PC-9 (cell line): ENCODE results near the gene BRAP. TPM values are rescaled to one million over a fixed set of nuclear protein-coding genes. Genes with fewer than 3 reads are reported as not detected.
A peak's percentile ranks its signal among the peaks of the same experiment; 100 is the strongest.

Source experiments
- BruUV-seq: library from RNA; stranded (reverse); fragments of 400-500 nt; replicated peaks from 2 replicates; lab custom pipeline; 2021; lab: Mats Ljungman, UMichigan
- CTCF ChIA-PET: fragments of 300-600 bp; sonication (Branson Sonifier 250); formaldehyde crosslinking; loops from one replicate; lab custom pipeline; 2022; ENCODE audit warnings: antibody characterized with exemption; lab: Charles Lee
- POLR2A ChIA-PET: fragments of 300-600 bp; sonication (Branson Sonifier 250); formaldehyde crosslinking; loops from one replicate; lab custom pipeline; 2022; ENCODE audit warnings: antibody characterized with exemption; ENCODE audit not compliant: unreplicated experiment; lab: Charles Lee
- DNase-seq, 2 experiments: peaks; one replicate each; pipeline versions ENCODE4 v3.0.0 to v3.0.0-alpha.2; 2015 to 2022; ENCODE audit warnings: mixed read lengths in 1 of 2
- H2AFZ ChIP-seq: fragments of 200-600 bp; sonication (generic); 2 replicates; pipeline ENCODE4 v1.8.1; 2017; ENCODE audit warnings: antibody characterized with exemption
- H3F3A ChIP-seq: fragments of 200-600 bp; sonication (generic); 2 replicates; pipeline ENCODE4 v1.8.1; 2017; ENCODE audit warnings: antibody characterized with exemption, mild to moderate bottlenecking, low read depth; ENCODE audit not compliant: insufficient read depth
- H3K27ac ChIP-seq: fragments of 200-600 bp; sonication (generic); 2 replicates; pipeline ENCODE4 v1.6.1; 2016; ENCODE audit warnings: mixed run types
- H3K27me3 ChIP-seq: fragments of 200-600 bp; sonication (generic); 2 replicates; pipeline ENCODE4 v1.6.1; 2016; ENCODE audit warnings: low read depth, mixed run types; ENCODE audit not compliant: insufficient read depth
- H3K36me3 ChIP-seq: fragments of 200-600 bp; sonication (generic); 2 replicates; pipeline ENCODE4 v1.6.1; 2016; ENCODE audit warnings: low read depth, mixed run types
- H3K4me1 ChIP-seq: fragments of 200-600 bp; sonication (generic); replicated peaks from 2 replicates; pipeline ENCODE4 v1.6.1; 2016; ENCODE audit warnings: mixed run types; ENCODE audit not compliant: insufficient read depth
- H3K4me2 ChIP-seq: fragments of 200-600 bp; sonication (generic); 2 replicates; pipeline ENCODE4 v1.6.1; 2017; ENCODE audit warnings: mixed run types
- H3K4me3 ChIP-seq: fragments of 200-600 bp; sonication (generic); 2 replicates; pipeline ENCODE4 v1.6.1; 2016; ENCODE audit warnings: mixed run types
- H3K79me2 ChIP-seq: fragments of 200-600 bp; sonication (generic); 2 replicates; pipeline ENCODE4 v1.6.1; 2017; ENCODE audit warnings: low read depth, mixed run types
- H3K9me2 ChIP-seq: fragments of 200-600 bp; sonication (generic); 2 replicates; pipeline ENCODE4 v1.8.1; 2017; ENCODE audit warnings: mild to moderate bottlenecking; ENCODE audit not compliant: insufficient read depth
- H3K9me3 ChIP-seq: fragments of 200-600 bp; sonication (generic); 2 replicates; pipeline ENCODE4 v1.8.1; 2016; ENCODE audit warnings: low read depth; ENCODE audit not compliant: insufficient read depth
- H4K20me1 ChIP-seq: fragments of 200-600 bp; sonication (generic); 2 replicates; pipeline ENCODE4 v1.8.1; 2017; ENCODE audit not compliant: insufficient read depth
- CTCF ChIP-seq: fragments of 200-600 bp; sonication (generic); conservative IDR thresholded peaks from 2 replicates; pipeline ENCODE4 v1.6.1; 2017; ENCODE audit warnings: mixed run types, antibody characterized with exemption, mild to moderate bottlenecking, moderate library complexity
- EZH2 ChIP-seq: fragments of 200-600 bp; sonication (generic); IDR thresholded peaks from 2 replicates; pipeline ENCODE4 v1.8.0; 2017; ENCODE audit warnings: antibody characterized with exemption, low read depth
- intact Hi-C: fragments of 100-400 bp; cut with micrococcal nuclease; formaldehyde crosslinking; loops from one replicate; pipeline ENCODE4 v1.10.0; 2022; ENCODE audit not compliant: unreplicated experiment
- total RNA-seq: library from RNA; stranded (reverse); gene quantifications from 2 replicates; pipeline ENCODE4 v1.2.3, GENCODE V29; 2021

BRAP gene
- total RNA-seq, 1 experiment from 2014 or later: 15.8 TPM

DNA sequence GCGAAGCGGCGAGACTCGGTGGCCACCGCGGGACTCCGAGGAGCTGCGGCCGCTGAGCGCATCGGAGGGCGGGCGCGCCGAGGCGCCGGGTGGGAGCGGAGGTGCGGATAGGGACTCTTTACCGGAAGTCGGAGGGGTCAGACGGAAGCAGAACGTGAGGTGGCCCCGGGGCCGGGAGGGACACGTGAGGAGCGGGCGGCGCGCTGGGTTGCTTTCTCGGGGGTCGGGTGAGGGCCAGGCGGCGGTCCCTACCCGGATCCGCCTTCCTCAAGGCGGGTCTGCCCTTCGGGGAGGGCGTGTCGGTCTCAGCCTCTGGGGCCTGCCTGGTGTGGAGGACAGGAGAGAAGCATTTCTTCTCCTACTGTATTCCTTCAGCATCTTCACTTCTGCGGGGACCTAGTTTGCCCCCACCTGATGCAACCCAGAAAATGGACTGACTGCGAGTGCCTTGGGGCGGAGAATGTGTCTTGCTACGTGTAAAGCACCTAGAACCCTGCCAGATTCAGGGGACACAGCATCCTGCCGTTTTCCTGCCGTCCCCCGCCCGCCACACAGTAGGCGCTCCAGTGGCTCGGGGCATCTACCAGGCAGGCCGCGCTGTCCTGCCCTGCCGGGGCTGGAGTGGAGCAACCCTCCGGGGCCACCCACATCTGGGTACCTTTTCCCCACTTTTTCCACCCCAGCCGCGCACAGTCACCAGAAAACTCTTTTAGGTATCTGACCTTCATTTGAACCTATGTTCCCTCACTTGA, 86.1 kb downstream of the BRAP start:
- peak; percentile 87 to 93 for DNase-seq
- TSS peak; percentile 91 for BruUV-seq
- Histone ChIP-seq H3K9me2 (no peaks in the 10 kb centered on the region), H3K4me2 (peak overlapping the region; percentile 75), H3F3A (peaks cover 30% of the 10 kb centered on the region), H3K79me2 (peaks cover 39% of the 10 kb centered on the region), H3K27ac (peak overlapping the region; percentile 94), H3K36me3 (0 out of 2 replicates have a peak, but pooled peaks cover under 1% of the 10 kb centered on the region), H3K27me3 (no peaks in the 10 kb centered on the region), H3K4me1 (peaks cover 46% of the 10 kb centered on the region), H3K9me3 (no peaks in the 10 kb centered on the region), H3K4me3 (peak overlapping the region; percentile 98), H2AFZ (peak overlapping the region; percentile 53), H4K20me1 (peaks cover 32% of the 10 kb centered on the region)
- TF ChIP-seq CTCF (no peak), EZH2 (no peak)
- intact Hi-C loops: loop anchor here (2.0 to 10.0 kb wide), 3 partner anchors 25 to 65 kb away; no protein-coding TSS in a partner anchor
- POLR2A ChIA-PET: no interaction called here
- CTCF ChIA-PET: no interaction called here

DNA sequence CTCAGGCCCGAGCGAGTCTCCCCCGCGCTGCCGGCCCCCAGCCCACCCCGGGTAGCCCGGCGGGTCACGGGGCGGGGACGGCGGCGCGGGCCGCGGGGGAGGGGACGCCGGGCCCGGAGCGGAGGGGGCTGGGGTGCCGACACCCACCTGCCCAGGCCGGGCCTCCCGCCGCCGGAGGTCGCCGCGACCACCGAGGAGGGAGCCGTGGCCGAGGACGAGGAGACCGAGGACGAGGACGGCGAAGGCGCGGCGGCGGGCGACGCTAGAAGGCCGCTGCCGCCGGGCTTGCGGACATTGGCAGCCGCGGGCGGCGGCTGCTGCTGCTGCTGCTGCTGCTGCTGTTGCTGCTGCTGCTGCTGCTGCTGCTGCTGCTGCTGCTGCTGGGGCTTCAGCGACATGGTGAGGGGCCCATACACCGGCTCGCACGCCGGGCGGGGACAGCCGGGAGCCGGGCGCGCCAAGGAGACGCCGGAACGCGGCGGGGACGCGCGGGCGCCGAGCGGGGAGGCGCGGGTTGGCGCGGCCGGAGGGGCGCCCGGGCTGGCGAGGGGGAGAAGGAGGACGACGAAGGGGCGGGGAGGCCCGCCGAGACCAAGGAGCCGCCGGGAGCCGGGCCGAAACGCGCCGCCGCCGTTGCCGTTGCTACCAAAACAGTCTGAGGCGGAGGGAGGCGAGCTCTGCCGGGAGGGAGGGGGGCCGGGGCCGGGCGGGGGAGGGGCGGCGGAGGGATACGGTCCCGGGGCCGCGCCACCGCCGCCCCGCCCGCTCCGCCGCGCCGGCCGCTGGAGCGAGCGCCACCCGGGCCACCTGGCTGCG, 86.9 kb downstream of the BRAP start, which contains the start of gene ATXN2:
Gene ATXN2 (minus strand): TSS at position 679 of the 816 bp plus-strand sequence. CDS start 281 bp downstream, at position 398.
- Histone ChIP-seq H3F3A (peaks cover 30% of the 10 kb centered on the region), H3K36me3 (peaks cover 4% of the 10 kb centered on the region; the same call in 1 of the 2 replicates), H3K79me2 (peaks cover 46% of the 10 kb centered on the region), H3K4me3 (peak within 1 kb of the TSS; percentile 98), H3K9me3 (no peaks in the 10 kb centered on the region), H3K4me2 (peak within 1 kb of the TSS; percentile 94), H3K9me2 (no peaks in the 10 kb centered on the region), H4K20me1 (peaks cover 39% of the 10 kb centered on the region), H2AFZ (peak within 1 kb of the TSS; percentile 67), H3K4me1 (peaks cover 54% of the 10 kb centered on the region), H3K27ac (peak within 1 kb of the TSS; percentile 94), H3K27me3 (no peaks in the 10 kb centered on the region)
- intact Hi-C loops: loop anchor here (10.0 kb wide), 1 partner anchor 64 kb away; no protein-coding TSS in a partner anchor
- POLR2A ChIA-PET: interaction anchor here (0.5 to 0.6 kb wide), 2 partner anchors 29 to 1339 kb away, joined by 4 to 15 read pairs; partner anchors contain the start of gene OAS3
- BruUV-seq: no TSS peak
- TF ChIP-seq EZH2 (no peak), CTCF (no peak)
- CTCF ChIA-PET: no interaction called here
- DNase-seq: no peak
